ENCODE data around the gene DDIT4. TPM values are rescaled to one million over a fixed set of nuclear protein-coding genes. Genes with fewer than 3 reads are reported as not detected.
"Not testable (repeated sequence)": the region's sequence is repeated elsewhere in the genome, so short reads cannot be mapped to it uniquely, and the experiment has no call there.

The DDIT4 gene
- total RNA-seq, 1 donor from 2014 or later, result 280 TPM

- no peaks in the 10 kb centered on the region for H3K27me3 ChIP-seq (ENCODE audit: control insufficient read depth, insufficient read depth, low read length)
- H3K36me3 ChIP-seq (ENCODE audit: control insufficient read depth, insufficient read depth, low read length), result no peaks in the 10 kb centered on the region
- H3K4me3 ChIP-seq (ENCODE audit: low read depth, low read length), result no peak overlapping the region
- TF ChIP-seq CTCF (IDR thresholded peaks at IDR 0.05; ENCODE audit: insufficient read depth, low read length, poor library complexity, severe bottlenecking), result no peak
- no peak for DNase-seq (ENCODE audit: low read depth)
Measured at GRCh38 chr10:72283131-72283530, 9.4 kb downstream of the DDIT4 start.

- Histone ChIP-seq H3K27me3 (ENCODE audit: control insufficient read depth, insufficient read depth, low read length) (no peaks in the 10 kb centered on the region), H3K36me3 (ENCODE audit: control insufficient read depth, insufficient read depth, low read length) (no peaks in the 10 kb centered on the region), H3K4me3 (ENCODE audit: low read depth, low read length) (no peak overlapping the region)
- DNase-seq (ENCODE audit: low read depth), result no peak
- TF ChIP-seq CTCF (IDR thresholded peaks at IDR 0.05; ENCODE audit: insufficient read depth, low read length, poor library complexity, severe bottlenecking), result no peak
Measured at GRCh38 chr10:72285972-72286521, 12.3 kb downstream of the DDIT4 start.

- H3K36me3 ChIP-seq (ENCODE audit: control insufficient read depth, insufficient read depth, low read length), result no peaks in the 10 kb centered on the region
- no peak overlapping the region for H3K4me3 ChIP-seq (ENCODE audit: low read depth, low read length)
- DNase-seq (ENCODE audit: low read depth), result no peak
- H3K27me3 ChIP-seq (ENCODE audit: control insufficient read depth, insufficient read depth, low read length), result no peaks in the 10 kb centered on the region
- TF ChIP-seq CTCF (IDR thresholded peaks at IDR 0.05; ENCODE audit: insufficient read depth, low read length, poor library complexity, severe bottlenecking), result no peak
Measured at GRCh38 chr10:72291019-72291532, 17.4 kb downstream of the DDIT4 start.

- no peaks in the 10 kb centered on the region for H3K27me3 ChIP-seq (ENCODE audit: control insufficient read depth, insufficient read depth, low read length)
- H3K36me3 ChIP-seq (ENCODE audit: control insufficient read depth, insufficient read depth, low read length), result no peaks in the 10 kb centered on the region
- no peak for TF ChIP-seq CTCF (IDR thresholded peaks at IDR 0.05; ENCODE audit: insufficient read depth, low read length, poor library complexity, severe bottlenecking)
- H3K4me3 ChIP-seq (ENCODE audit: low read depth, low read length), result no peak overlapping the region
- no peak for DNase-seq (ENCODE audit: low read depth)
Measured at GRCh38 chr10:72292223-72292691, 18.5 kb downstream of the DDIT4 start.

GRCh38 chr10:72295330-72295910 lies 21.7 kb downstream of the DDIT4 start:
- no peaks in the 10 kb centered on the region for H3K36me3 ChIP-seq (ENCODE audit: control insufficient read depth, insufficient read depth, low read length)
- TF ChIP-seq CTCF (IDR thresholded peaks at IDR 0.05; ENCODE audit: insufficient read depth, low read length, poor library complexity, severe bottlenecking), result no peak
- no peak for DNase-seq (ENCODE audit: low read depth)

GRCh38 chr10:72296829-72297280 lies 23.1 kb downstream of the DDIT4 start:
- H3K36me3 ChIP-seq (ENCODE audit: control insufficient read depth, insufficient read depth, low read length); DNase-seq (ENCODE audit: low read depth); H3K27me3 ChIP-seq (ENCODE audit: control insufficient read depth, insufficient read depth, low read length); H3K4me3 ChIP-seq (ENCODE audit: low read depth, low read length): not testable (repeated sequence)

More at GRCh38 chr10:72295330-72295910, 21.7 kb downstream of the DDIT4 start:
- Histone ChIP-seq H3K27me3 (ENCODE audit: control insufficient read depth, insufficient read depth, low read length) (no peaks in the 10 kb centered on the region), H3K4me3 (ENCODE audit: low read depth, low read length) (no peak overlapping the region)
